Measurements from ENCODE around the gene KCNH8.

GRCh38 chr3:19527746-19528145 is 379.4 kb downstream of the KCNH8 start:
- no peak for TF ChIP-seq GATA3 (IDR thresholded peaks at IDR 0.05; ENCODE audit: low read depth, low read length)
- TF ChIP-seq GATA2 (IDR thresholded peaks at IDR 0.05; ENCODE audit: low read depth, low read length): no peak

Data from SH-SY5Y (cell line).